Neural cell (in vitro differentiated cells): ENCODE measurements around the gene CD2BP2. TPM values are rescaled to one million over a fixed set of nuclear protein-coding genes. Genes with fewer than 3 reads are reported as not detected.
"Not testable (repeated sequence)": the region's sequence is repeated elsewhere in the genome, so short reads cannot be mapped to it uniquely, and the experiment has no call there.

Experiments
- H2AFZ ChIP-seq: fragments of 200-600, 300-800 bp; sonication (generic), shearing (Covaris generic); 2 replicates; pipeline ENCODE4 v1.6.0; 2014; ENCODE audit warnings: low read depth, mild to moderate bottlenecking, antibody characterized with exemption, low read length, moderate library complexity
- H3F3A ChIP-seq: fragments of 200-600 bp; shearing (Covaris generic); 2 replicates; pipeline ENCODE4 v1.6.1; 2016; ENCODE audit warnings: mild to moderate bottlenecking, moderate library complexity, mixed read lengths, antibody characterized with exemption, low read length; ENCODE audit not compliant: insufficient read depth, poor library complexity, severe bottlenecking
- H3K27ac ChIP-seq: fragments of 200-600, 300-800 bp; sonication (generic), shearing (Covaris generic); 2 replicates; pipeline ENCODE4 v1.5.1; 2014; ENCODE audit warnings: mild to moderate bottlenecking, low read length, moderate library complexity
- H3K27me3 ChIP-seq: fragments of 300-800, 200-600 bp; sonication (generic), shearing (Covaris generic); 2 replicates; pipeline ENCODE4 v1.6.0; 2014; ENCODE audit warnings: mild to moderate bottlenecking, low read depth, low read length, moderate library complexity; ENCODE audit not compliant: insufficient read depth
- H3K36me3 ChIP-seq: fragments of 300-800, 200-600 bp; sonication (generic), shearing (Covaris generic); 2 replicates; pipeline ENCODE4 v1.5.1; 2014; ENCODE audit warnings: mild to moderate bottlenecking, antibody characterized with exemption, low read length, moderate library complexity; ENCODE audit not compliant: insufficient read depth
- H3K4me2 ChIP-seq: fragments of 300-800, 200-600 bp; sonication (generic), shearing (Covaris generic); 2 replicates; pipeline ENCODE4 v1.6.0; 2014; ENCODE audit warnings: mild to moderate bottlenecking, low read length
- H3K4me3 ChIP-seq: fragments of 300-800, 200-600 bp; sonication (generic), shearing (Covaris generic); 2 replicates; pipeline ENCODE4 v1.5.1; 2014; ENCODE audit warnings: mild to moderate bottlenecking, low read length, moderate library complexity
- H3K79me2 ChIP-seq: fragments of 200-600 bp; shearing (Covaris generic); replicated peaks from 2 replicates; pipeline ENCODE4 v1.6.0; 2014; ENCODE audit warnings: mild to moderate bottlenecking, low read length, moderate library complexity; ENCODE audit not compliant: insufficient read depth
- H3K9ac ChIP-seq: fragments of 300-800, 200-600 bp; sonication (generic), shearing (Covaris generic); 2 replicates; pipeline ENCODE4 v1.6.1; 2016; ENCODE audit warnings: mild to moderate bottlenecking, low read length, mixed read lengths
- H3K9me2 ChIP-seq: fragments of 200-600 bp; shearing (Covaris generic); 2 replicates; pipeline ENCODE4 v1.6.1; 2016; ENCODE audit warnings: mild to moderate bottlenecking, low read length, mixed read lengths; ENCODE audit not compliant: insufficient read depth
- H3K9me3 ChIP-seq: fragments of 200-600, 300-800 bp; sonication (generic), shearing (Covaris generic); 2 replicates; pipeline ENCODE4 v1.6.1; 2016; ENCODE audit warnings: mild to moderate bottlenecking, mixed run types, low read length, moderate library complexity, mixed read lengths
- H4K20me1 ChIP-seq: fragments of 200-600 bp; shearing (Covaris generic); 2 replicates; pipeline ENCODE4 v1.6.1; 2016; ENCODE audit warnings: mild to moderate bottlenecking, mixed run types; ENCODE audit not compliant: insufficient read depth
- CTCF ChIP-seq: fragments of 450-650 bp; IDR thresholded peaks from 2 replicates; pipeline ENCODE4 v1.5.1; 2014; ENCODE audit warnings: antibody characterized with exemption, mild to moderate bottlenecking, moderate library complexity; ENCODE audit not compliant: poor library complexity, severe bottlenecking
- EP300 ChIP-seq: fragments of 450-650 bp; conservative IDR thresholded peaks from 2 replicates; pipeline ENCODE4 v1.6.1; 2014; ENCODE audit warnings: antibody characterized with exemption, mild to moderate bottlenecking, moderate library complexity; ENCODE audit not compliant: poor library complexity, severe bottlenecking
- EZH2 ChIP-seq: fragments of 200-600, 300-800 bp; shearing (Covaris generic), sonication (generic); IDR thresholded peaks from 2 replicates; pipeline ENCODE4 v1.6.1; 2014; ENCODE audit warnings: antibody characterized with exemption, low read length, borderline replicate concordance, mild to moderate bottlenecking; ENCODE audit not compliant: insufficient read depth, poor library complexity, severe bottlenecking
- MXI1 ChIP-seq: fragments of 450-650 bp; conservative IDR thresholded peaks from 2 replicates; pipeline ENCODE4 v1.6.1; 2014; ENCODE audit warnings: antibody characterized with exemption, mild to moderate bottlenecking; ENCODE audit not compliant: poor library complexity, severe bottlenecking
- POLR2AphosphoS5 ChIP-seq: IDR thresholded peaks from 2 replicates; pipeline ENCODE4 v1.6.1; 2012
- RAD21 ChIP-seq: fragments of 450-650 bp; conservative IDR thresholded peaks from 2 replicates; pipeline ENCODE4 v1.6.1; 2014; ENCODE audit warnings: antibody characterized with exemption, mild to moderate bottlenecking, moderate library complexity
- TAF1 ChIP-seq: IDR thresholded peaks from 2 replicates; pipeline ENCODE4 v1.6.1; 2012; ENCODE audit warnings: low read depth
- polyA plus RNA-seq: library from polyadenylated mRNA; depleted of rRNA; stranded (reverse); fragments of >200 nt; gene quantifications from 2 replicates; pipeline ENCODE4 v1.2.3, GENCODE V29; 2014

The CD2BP2 gene
- polyA plus RNA-seq, 1 donor from 2014 or later: 76.3 TPM

- TF ChIP-seq CTCF (no peak), RAD21 (no peak), EP300 (no peak), TAF1 (no peak), EZH2 (no peak), MXI1 (no peak), POLR2AphosphoS5 (no peak)
- Histone ChIP-seq H2AFZ (no peak overlapping the region), H3K79me2 (no peaks in the 10 kb centered on the region), H3K27me3 (no peaks in the 10 kb centered on the region), H4K20me1 (no peaks in the 10 kb centered on the region), H3K9ac (peak overlapping the region; percentile 51), H3K9me3 (no peaks in the 10 kb centered on the region), H3K4me2 (no peak overlapping the region), H3F3A (no peaks in the 10 kb centered on the region), H3K36me3 (no peaks in the 10 kb centered on the region), H3K9me2 (no peaks in the 10 kb centered on the region), H3K4me3 (peak overlapping the region; percentile 68), H3K27ac (peak overlapping the region; percentile 49)
Measured at GRCh38 chr16:30335598-30336474, 19.3 kb downstream of the CD2BP2 start.

GRCh38 chr16:30335028-30335597 lies 20.0 kb downstream of the CD2BP2 start:
- TF ChIP-seq MXI1 (peak; percentile 40), POLR2AphosphoS5 (peak; percentile 83)
- H3K27me3 ChIP-seq, H3K9me2 ChIP-seq, H3F3A ChIP-seq, H3K9me3 ChIP-seq, H3K36me3 ChIP-seq, H2AFZ ChIP-seq, H3K4me2 ChIP-seq, H4K20me1 ChIP-seq, H3K79me2 ChIP-seq: not testable (repeated sequence)
- Histone ChIP-seq H3K27ac (peak overlapping the region; percentile 74), H3K4me3 (peak overlapping the region; percentile 68), H3K9ac (peak overlapping the region; percentile 79)

- H3K36me3 ChIP-seq, H3K27ac ChIP-seq: not testable (repeated sequence)
- peak overlapping the region; percentile 79 for H3K9ac ChIP-seq
Measured at GRCh38 chr16:30334473-30334989, 20.6 kb downstream of the CD2BP2 start.

GRCh38 chr16:30324220-30324619 lies 30.9 kb downstream of the CD2BP2 start:
- not testable (repeated sequence) for H4K20me1 ChIP-seq, H3K27ac ChIP-seq, H3K9me3 ChIP-seq, H3F3A ChIP-seq, H3K4me3 ChIP-seq, H3K4me2 ChIP-seq, H3K9me2 ChIP-seq, H2AFZ ChIP-seq, H3K79me2 ChIP-seq, H3K36me3 ChIP-seq, H3K9ac ChIP-seq, H3K27me3 ChIP-seq

More at GRCh38 chr16:30334473-30334989, 20.6 kb downstream of the CD2BP2 start:
- not testable (repeated sequence) for H2AFZ ChIP-seq, H3K9me3 ChIP-seq, H4K20me1 ChIP-seq, H3K4me2 ChIP-seq, H3F3A ChIP-seq, H3K9me2 ChIP-seq, H3K79me2 ChIP-seq, H3K27me3 ChIP-seq
- H3K4me3 ChIP-seq: peak overlapping the region; percentile 68

GRCh38 chr16:30318647-30319046 lies 36.5 kb downstream of the CD2BP2 start:
- H3K9me2 ChIP-seq, H3K4me3 ChIP-seq, H3K9ac ChIP-seq, H3K27me3 ChIP-seq, H3K79me2 ChIP-seq, H4K20me1 ChIP-seq, H3K9me3 ChIP-seq, H3K36me3 ChIP-seq, H3K27ac ChIP-seq, H2AFZ ChIP-seq, H3K4me2 ChIP-seq, H3F3A ChIP-seq: not testable (repeated sequence)

GRCh38 chr16:30310937-30311336 lies 44.2 kb downstream of the CD2BP2 start:
- H3K27ac ChIP-seq, H4K20me1 ChIP-seq, H2AFZ ChIP-seq, H3K4me3 ChIP-seq, H3K9ac ChIP-seq, H3K79me2 ChIP-seq, H3K4me2 ChIP-seq, H3K36me3 ChIP-seq, H3F3A ChIP-seq, H3K9me3 ChIP-seq, H3K9me2 ChIP-seq, H3K27me3 ChIP-seq: not testable (repeated sequence)
